Suprapubic skin (tissue), 3 donors: ENCODE measurements around the gene CCDC106.

Source experiments
- EP300 ChIP-seq: sonication (generic); formaldehyde crosslinking; IDR thresholded peaks from one replicate; pipeline ENCODE4 v1.6.1; 2017; ENCODE audit warnings: antibody characterized with exemption
- TF ChIP-seq, protein P1 (sequence below), 2 donors: fragments of 200-600 bp in 1 of 2; fragments of 450-650 bp in 1 of 2; sonication (generic) in 1 of 2; IDR thresholded peaks; one replicate each; pipeline ENCODE4 v1.5.1; 2016 to 2019; ENCODE audit warnings: antibody characterized with exemption in 2 of 2, mild to moderate bottlenecking in 1 of 2, moderate library complexity in 1 of 2

DNA sequence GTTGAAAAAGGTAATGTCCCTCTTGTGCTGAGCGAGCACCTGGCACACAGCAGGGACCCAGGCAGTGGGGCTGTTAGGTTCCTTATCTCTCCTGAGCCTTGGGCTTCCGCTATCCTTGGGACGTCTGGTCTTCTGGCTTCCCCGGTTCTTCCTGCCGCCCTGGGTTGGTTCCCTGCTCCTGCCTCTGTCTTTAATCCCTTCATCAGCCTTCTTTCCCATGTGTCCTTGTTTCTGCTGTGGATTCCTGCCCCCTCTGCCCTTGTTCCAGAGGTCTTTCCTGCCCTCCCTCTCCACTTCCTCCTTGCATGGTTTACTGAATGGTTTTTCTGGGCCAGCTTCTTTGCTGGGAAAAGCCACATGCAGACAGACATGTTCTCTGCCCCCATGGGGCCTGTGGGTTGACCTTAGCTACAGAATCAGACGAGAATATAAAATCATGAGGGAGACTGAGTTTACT, 29.6 kb downstream of the CCDC106 start:
- TF ChIP-seq EP300: no peak
- TF ChIP-seq, protein P1, sequence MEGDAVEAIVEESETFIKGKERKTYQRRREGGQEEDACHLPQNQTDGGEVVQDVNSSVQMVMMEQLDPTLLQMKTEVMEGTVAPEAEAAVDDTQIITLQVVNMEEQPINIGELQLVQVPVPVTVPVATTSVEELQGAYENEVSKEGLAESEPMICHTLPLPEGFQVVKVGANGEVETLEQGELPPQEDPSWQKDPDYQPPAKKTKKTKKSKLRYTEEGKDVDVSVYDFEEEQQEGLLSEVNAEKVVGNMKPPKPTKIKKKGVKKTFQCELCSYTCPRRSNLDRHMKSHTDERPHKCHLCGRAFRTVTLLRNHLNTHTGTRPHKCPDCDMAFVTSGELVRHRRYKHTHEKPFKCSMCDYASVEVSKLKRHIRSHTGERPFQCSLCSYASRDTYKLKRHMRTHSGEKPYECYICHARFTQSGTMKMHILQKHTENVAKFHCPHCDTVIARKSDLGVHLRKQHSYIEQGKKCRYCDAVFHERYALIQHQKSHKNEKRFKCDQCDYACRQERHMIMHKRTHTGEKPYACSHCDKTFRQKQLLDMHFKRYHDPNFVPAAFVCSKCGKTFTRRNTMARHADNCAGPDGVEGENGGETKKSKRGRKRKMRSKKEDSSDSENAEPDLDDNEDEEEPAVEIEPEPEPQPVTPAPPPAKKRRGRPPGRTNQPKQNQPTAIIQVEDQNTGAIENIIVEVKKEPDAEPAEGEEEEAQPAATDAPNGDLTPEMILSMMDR (IDR thresholded peaks at IDR 0.05): no peak
